ENCODE results near the gene TNFSF8. TPM values are rescaled to one million over a fixed set of nuclear protein-coding genes. Genes with fewer than 3 reads are reported as not detected.

Gene TNFSF8
- total RNA-seq, 2 experiments from 2014 or later, result 43.5 to 45.3 TPM

DNA sequence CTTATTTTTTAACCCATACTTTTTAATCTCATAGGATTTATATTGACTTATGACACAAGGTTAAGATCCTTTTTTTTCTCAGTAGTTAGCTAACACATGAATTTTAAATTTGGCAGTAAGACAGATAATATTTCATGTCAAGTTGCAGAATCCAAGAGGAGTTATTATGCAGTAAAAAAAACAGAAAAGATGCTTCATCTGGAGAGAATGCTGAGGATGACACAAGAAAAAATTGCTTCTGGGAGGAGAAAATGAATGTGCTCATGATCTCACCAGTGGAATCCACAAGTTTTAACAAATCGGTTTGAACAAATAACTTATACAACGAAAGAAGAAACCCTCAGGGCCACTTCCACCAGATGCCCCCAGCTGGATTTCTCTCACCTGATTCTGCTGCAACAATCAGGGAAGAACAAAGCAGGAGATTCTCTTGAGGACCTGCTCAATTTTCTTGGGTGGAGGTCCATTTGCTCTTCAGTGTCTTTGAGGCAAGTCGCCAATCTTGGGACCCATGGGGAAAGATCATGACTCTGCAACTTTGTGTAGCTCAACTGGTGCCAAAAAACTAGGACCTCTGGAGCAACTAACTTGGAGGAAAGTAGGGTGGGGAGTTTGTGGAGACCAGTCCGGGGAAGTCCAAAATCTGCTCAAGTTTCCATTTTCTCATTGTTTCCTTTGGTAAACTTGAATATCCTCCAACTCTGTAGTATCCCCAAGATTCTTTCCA lies 74.0 kb downstream of the TNFSF8 start:
- POLR2A ChIA-PET, result no interaction called here

DNA sequence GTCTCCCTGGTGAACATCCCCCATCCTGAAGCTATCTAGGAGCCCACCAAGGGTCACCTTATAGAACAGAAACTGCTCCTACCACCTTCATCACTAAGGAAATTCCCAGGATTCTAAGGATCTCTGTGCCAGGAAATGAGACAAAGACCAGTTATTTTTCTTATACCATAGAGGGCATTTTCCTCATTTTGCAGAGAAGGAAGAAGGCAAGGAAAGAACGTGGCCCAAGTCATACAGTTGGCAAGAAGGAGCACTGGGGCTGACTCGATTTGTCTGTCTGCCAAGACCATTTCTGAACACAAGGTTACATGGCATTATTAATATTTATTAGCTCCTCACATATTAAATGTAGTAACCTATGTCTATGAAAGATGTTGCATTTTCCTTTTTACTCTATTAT lies 74.9 kb downstream of the TNFSF8 start:
- ChIA-PET POLR2A (no interaction called here), CTCF (no interaction called here)

More for the DNA sequence above, 74.0 kb downstream of the TNFSF8 start:
- CTCF ChIA-PET, result interaction anchor here (0.6 kb wide), 1 partner anchor 16 kb away, joined by 3 read pairs; no protein-coding TSS in a partner anchor

DNA sequence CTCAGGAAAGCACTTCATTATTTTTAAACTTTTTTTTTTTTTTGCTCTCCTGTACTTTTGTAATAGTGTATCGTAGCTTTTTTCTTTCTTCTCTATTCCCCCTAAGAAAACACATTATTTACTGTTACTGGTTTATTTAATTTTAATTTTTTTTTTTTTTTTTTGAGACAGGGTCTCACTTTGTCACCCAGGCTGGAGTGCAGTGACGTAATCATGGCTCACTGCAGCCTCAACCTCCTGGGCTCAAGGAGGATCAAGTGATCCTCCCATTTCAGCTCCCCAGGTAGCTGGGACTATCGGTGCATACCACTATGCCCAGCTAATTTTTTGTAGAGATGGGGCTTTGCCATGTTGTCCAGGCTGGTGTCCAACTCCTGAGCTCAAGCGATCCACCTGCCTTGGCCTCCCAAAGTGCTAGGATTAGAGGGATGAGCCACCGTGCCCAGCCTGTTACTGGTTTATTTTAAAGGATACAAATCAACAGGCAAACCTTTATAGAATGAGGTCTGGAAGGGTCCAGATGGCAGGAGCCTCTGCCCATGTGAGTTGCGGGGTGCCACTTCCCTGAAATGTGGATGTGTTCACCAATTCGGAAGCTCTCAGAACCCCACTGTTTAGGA lies 75.5 kb downstream of the TNFSF8 start:
- CTCF ChIA-PET, result interaction anchor here (0.7 kb wide), 1 partner anchor 118 kb away, joined by 4 read pairs; no protein-coding TSS in a partner anchor
- POLR2A ChIA-PET, result no interaction called here

DNA sequence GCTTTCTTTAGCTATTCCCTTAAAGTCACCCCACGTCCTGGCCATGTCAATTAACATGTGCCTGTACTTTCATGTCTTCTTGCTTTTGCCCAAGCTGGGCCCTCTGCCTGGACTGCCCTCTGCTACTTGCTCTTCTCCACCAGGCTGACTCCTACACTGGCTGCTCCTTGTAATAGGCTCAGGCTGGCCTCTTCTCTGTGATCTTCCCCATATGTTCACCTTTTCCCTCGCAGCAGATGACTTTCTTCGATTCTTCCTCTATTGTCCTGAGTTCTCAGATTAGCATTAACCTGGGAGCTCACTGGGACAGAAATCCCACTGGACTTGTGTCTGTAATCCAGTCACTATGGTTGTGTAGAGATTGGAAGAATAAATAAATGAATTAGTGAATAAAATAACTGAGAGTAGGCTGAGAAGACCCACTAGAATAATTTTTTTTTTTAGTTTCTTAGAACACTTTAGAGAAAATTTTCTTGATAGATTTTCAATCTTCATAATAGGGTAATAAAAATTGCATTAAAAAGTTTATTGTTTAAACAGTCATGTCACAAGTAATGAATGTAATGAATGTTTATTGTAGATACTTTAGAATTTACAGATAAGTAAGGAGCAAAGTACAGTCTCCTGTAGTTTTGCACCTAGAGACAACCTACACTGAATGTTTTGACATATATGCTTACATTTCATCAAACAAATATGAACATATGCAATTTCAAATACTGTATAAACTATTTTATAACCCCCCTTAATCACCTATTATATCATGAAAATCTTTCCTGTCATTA lies 77.1 kb downstream of the TNFSF8 start:
- POLR2A ChIA-PET, result no interaction called here
- CTCF ChIA-PET, result no interaction called here

DNA sequence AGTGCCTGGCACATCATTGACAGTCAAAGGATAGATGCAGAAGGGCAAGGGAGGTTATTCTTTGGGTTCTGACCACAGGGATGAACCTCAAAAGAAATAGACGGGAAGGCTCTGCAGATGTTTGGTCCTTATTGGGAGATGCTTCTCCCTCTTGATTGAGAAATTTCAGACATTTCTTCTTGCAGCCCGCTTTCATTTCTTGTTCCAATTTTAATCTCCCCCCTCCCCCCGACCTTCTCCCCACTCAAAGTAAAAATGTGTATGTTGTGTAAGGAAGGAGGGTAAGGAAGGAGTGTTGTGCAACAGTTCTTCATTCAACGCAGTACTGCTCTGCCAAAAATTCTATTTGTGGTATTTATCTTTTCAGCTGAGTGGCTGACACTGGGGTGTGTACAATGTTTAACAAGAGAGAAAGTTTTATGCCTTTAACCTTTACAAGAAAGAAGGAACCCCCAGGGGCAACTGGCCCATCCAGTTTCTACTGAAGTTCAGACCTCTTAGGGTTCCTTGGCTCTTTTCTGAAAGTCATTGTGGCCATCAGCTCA lies 78.3 kb downstream of the TNFSF8 start:
- CTCF ChIA-PET, result no interaction called here

DNA sequence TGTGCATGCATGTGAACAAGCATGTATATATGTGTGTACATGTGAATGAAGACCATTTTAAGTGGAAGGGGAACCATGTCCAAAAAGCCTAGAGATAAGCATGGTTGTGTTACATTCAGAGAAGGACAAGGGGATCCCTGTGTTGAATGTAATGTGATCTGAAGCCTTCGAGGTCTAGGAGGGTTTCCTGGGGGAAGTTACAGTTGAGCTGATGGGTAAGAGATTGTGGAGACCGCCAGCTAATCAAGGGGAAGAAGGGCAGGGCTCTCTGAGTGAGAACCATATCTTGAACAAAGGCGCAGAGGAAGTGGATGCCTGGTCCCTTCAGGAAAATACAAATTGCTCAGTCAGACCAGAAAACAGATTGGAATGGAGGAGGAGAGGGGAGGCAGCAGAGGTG lies 79.1 kb downstream of the TNFSF8 start:
- CTCF ChIA-PET, result no interaction called here
- POLR2A ChIA-PET, result no interaction called here

More for the DNA sequence above, 78.3 kb downstream of the TNFSF8 start:
- POLR2A ChIA-PET, result no interaction called here

Other genes with a start within 250 kb of the TNFSF8 start
- under 1 TPM in 1 of 2 experiments, not detected in 1; 0.69 TPM for gene TEX48, start 248.4 kb downstream of the TNFSF8 start, total RNA-seq
- gene TNFSF15, start 124.6 kb downstream of the TNFSF8 start, total RNA-seq, result under 1 TPM; 0.23 to 0.29 TPM
- 1 to 10 TPM; 1.5 to 2.0 TPM for gene TNC, start 187.6 kb upstream of the TNFSF8 start, total RNA-seq